NT2/D1 (cell line): ENCODE measurements around the gene SLC25A34.

ENCODE experiments used
- SUZ12 ChIP-seq: IDR thresholded peaks from 2 replicates; pipeline ENCODE4 v1.6.1; 2011; ENCODE audit not compliant: insufficient read length, insufficient read depth; ENCODE audit errors: extremely low read depth
- YY1 ChIP-seq: IDR thresholded peaks from 2 replicates; pipeline ENCODE4 v1.6.1; 2011; ENCODE audit not compliant: insufficient read length, insufficient read depth
- ZNF274 ChIP-seq: IDR thresholded peaks from 2 replicates; pipeline ENCODE4 v1.6.1; 2011; ENCODE audit warnings: mild to moderate bottlenecking, low read depth, low read length

GRCh38 chr1:15727021-15727420 lies 9.0 kb upstream of the SLC25A34 start:
- TF ChIP-seq ZNF274 (no peak), YY1 (no peak), SUZ12 (no peak)
